SHP77 (cell line): Measurements from ENCODE around the gene MTCL1.

Experiments used
- DNase-seq, 2 experiments: peaks; one replicate each; lab custom pipeline; 2025; lab: John Stamatoyannopoulos, UW

Gene MTCL1

DNA sequence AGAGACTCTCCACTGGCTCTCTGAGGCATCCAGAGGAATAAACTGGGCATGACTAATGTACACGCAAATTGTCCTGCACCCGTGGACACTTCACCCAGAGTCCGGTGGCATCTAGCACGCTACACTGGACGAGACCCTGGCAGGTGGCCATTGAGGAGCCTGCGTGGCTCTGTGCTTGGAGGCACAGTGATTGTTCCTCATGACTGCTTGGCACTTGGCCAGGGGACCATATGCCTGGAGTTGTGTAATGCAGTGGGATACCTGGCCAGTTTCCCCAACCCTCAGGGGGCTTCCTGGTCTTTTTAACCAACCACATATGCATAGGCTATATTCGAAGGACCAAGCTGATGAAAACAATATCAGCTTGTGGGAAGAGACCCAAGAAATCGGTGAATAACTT, 66.6 kb downstream of the MTCL1 start:
- DNase-seq = peak; percentile 49 to 59

DNA sequence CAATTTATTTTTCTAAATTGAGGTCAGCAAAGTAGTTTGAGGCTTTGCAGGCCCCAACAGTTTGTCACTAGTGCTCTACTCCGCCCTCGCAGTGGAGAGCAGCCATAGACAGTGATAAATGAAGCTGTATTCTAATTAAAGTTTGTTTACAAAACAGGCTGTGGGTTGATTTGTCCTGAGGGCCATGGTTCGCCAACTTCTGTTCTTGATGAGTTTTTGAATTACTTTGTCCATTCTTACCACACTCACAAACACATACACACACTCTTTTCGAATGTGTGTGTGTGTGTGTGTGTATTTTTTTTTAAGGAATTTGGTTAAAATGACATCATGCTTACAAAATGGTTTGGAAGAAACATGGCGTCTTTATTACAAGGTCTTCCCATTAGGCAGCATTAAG, 68.6 kb downstream of the MTCL1 start:
- DNase-seq = no peak

DNA sequence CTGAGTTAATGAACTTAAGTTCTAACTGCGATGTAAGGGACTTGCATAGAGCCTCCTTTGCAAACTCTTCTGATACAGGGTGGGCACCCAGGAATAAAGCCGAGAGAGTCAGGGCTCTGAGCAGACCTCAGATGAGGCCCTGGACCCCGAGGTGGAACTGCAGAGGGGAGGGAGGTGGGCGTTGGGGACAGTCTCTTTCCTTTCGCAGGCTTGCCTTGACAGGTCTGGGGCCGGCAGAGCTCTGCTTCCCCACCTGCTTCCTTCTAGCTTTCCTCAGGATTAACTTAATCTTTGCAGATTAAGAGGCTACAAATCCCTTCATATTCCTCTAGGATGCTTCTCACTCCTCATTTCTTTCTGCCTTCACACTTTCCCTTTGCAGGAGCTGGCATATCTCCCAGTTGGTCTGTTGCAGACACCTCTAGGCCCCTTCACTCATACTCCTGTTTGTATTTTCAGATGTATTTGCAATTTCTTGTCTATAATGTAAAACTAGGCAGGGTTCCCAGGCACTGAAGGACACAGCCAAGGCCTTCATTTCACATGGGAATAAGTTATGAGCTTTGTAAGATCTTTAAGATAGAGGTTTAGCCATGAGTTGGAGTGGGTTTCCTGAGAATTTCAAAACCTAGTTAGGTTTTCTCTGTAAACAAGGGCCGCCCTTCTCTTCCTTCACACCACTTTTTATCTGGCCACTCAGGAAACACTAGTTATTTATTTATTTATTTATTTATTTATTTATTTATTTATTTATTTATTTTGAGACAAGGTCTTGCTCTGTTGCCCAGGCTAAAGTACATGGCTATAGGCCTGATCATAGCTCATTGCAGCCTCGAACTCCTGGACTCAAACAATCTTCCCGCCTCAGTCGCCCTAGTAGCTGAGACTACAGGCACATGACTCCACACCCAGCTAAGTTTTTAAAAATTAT, 70.9 kb downstream of the MTCL1 start:
- DNase-seq = no peak

DNA sequence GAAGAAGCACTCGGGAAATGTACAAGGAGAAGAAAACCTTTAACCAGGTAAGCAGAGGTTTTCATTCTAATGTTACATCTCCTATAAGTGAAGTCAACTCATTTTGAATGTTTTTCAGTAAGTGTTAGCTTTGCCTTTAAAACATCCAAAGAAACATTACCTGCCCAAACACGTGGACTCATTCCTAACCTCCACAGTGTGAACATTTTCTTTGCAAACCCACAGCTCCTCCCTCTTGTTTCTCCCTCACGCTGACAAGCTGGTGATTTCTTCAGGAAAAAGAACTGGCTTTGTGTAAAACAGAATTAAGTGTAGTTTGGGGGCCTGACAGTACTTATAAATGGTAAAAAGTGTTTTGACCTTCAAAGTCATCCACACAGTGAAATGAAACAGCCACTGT, 72.5 kb downstream of the MTCL1 start:
- no peak for DNase-seq

DNA sequence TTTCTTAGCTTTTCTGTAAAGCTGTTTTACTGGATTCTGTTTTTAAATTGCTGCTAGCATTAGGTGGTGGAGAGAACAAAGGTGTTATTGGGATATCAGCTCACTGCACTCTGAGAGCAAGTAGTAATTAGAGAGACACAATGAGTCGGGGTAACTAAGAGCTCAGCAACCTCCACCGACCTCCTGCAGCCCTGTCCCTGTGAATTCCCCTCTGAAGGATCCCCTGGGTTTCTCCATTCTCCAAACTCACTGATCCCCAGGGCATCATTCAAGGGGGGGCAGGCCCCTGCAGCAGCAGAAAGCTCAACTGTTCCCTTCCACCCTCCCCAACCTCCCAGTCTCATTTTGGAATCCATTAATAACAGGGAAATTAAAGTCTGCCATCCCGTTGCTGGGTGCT, 73.0 kb downstream of the MTCL1 start:
- no peak for DNase-seq

DNA sequence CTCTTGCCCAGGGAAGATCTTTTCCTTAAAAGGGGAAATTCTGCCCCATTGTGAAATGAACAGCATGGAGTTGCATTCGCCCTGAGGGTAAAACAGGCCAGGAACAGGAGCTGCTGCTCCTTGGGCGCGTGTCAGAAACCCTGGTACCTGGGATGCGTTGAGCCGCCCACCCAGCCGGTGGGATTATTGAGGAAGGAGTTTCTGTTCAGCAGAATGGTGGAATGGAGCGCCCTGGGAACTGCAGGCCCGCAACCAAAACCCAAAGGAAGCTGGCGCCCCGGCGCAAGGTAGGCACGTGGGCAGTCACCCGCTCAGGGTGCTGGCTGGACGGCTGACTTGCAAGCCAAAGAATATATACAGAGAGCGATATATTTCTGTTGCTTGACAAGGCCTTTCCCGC, 73.5 kb downstream of the MTCL1 start:
- no peak for DNase-seq

DNA sequence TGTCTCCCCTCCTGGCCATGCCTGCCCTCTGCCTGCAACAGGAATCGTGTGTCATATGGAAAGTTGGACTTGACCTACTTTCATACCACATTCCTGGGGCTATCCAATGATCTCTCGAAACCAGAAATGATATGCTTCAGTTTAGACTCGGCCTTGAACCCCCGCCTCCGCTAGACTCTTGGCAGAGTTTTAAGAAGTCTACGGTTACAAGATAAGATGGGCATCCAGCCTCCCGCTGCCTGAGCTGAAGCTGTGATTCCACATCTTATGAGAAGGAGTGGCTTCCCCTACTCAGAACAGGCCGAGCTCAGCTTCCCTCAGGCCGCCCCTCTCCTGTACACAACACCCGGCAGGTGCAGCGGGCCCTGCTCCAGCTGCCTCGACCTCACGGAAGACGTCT, 73.9 kb downstream of the MTCL1 start:
- DNase-seq = peak in 1 of 2 experiments; percentile 10

DNA sequence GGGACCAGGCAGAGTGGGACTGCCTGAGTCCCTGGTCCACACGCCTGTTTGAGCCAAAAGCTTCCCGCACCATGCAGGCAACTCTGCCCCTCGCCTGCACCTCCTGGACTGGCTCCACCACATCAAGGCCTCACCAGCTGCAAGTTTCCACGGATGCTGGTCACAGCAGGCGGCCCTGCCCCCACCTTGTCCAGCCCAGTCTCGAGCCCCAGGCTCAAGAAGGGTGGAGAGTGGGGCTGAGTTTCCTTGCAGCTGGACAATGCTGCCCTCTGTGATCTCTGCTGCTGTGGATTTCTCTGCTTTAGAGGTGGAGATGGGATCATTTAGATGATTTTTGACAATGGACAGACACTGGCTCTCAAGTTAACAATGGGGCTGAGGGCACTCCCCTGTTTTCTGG, 74.9 kb downstream of the MTCL1 start:
- DNase-seq = no peak

DNA sequence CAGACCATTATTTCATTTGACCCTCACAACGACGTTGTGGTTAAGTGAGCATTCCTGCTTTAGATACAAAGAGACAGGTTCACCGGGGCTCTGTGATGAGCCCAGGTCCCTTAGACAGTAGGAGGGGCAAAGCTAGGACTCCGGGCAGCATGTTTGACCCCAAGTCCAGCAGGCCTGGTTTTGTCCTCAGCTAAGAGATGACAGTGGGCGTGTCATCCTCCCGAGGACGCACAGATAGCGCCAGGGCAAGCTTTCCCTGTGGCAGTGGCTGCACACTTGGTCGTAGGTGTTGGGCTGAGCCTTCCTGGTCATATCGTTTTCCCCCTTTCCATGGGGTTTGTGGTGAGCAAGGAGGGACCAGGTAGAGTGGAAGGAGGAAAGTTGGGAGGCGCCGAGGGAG, 76.3 kb downstream of the MTCL1 start:
- no peak for DNase-seq

DNA sequence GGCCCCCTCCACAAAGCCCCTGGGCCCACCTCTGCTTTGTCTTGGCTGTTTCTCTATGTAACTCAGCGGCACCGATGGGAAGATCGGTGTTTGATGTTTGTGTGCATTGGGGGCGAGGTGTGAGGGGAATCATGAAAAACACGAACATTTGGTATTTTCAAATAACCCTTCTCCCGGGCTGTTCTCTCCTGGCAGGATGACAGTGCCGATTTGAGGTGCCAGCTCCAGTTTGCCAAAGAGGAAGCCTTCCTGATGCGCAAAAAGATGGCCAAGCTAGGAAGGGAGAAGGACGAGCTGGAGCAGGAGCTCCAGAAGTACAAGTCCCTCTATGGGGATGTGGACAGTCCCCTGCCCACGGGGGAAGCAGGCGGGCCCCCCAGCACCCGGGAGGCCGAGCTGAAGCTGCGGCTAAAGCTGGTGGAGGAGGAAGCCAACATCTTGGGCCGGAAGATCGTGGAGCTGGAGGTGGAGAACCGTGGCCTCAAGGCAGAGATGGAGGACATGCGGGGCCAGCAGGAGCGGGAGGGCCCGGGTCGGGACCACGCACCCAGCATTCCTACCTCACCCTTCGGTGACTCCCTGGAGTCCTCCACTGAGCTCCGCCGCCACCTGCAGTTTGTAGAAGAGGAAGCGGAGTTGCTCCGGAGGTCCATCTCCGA, 78.1 kb downstream of the MTCL1 start:
- DNase-seq = no peak

DNA sequence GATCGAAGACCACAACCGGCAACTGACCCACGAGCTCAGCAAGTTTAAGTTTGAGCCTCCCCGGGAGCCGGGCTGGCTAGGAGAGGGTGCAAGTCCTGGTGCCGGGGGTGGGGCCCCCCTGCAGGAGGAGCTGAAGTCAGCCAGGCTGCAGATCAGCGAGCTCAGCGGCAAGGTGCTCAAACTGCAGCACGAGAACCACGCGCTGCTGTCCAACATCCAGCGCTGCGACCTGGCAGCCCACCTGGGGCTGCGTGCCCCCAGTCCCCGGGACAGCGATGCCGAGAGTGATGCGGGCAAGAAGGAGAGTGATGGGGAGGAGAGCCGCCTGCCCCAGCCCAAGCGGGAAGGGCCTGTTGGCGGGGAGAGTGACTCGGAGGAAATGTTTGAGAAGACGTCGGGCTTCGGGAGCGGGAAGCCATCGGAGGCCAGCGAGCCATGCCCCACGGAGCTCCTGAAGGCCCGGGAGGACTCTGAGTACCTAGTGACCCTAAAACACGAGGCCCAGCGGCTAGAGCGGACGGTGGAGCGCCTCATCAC, 78.7 kb downstream of the MTCL1 start:
- no peak for DNase-seq

DNA sequence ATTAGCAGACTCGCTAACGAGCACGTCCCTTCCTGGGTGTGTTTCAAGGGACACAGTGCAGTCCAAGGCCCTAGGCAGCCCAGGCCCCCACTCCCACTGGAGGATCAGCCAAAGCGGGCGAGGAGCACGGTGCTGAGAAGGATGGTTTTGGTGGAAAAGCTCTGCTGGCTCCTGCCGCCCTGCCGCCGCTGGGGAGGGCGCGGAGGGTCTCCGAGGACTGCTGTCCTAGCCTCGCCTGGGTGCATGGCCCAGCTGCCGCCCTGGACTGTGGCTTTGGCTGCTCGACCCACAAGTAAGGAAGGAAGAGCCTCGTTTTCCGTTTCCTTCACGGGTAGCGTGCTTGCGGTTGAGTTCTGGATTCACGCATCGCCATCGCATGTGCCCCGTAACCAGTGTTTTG, 79.9 kb downstream of the MTCL1 start:
- DNase-seq = no peak

DNA sequence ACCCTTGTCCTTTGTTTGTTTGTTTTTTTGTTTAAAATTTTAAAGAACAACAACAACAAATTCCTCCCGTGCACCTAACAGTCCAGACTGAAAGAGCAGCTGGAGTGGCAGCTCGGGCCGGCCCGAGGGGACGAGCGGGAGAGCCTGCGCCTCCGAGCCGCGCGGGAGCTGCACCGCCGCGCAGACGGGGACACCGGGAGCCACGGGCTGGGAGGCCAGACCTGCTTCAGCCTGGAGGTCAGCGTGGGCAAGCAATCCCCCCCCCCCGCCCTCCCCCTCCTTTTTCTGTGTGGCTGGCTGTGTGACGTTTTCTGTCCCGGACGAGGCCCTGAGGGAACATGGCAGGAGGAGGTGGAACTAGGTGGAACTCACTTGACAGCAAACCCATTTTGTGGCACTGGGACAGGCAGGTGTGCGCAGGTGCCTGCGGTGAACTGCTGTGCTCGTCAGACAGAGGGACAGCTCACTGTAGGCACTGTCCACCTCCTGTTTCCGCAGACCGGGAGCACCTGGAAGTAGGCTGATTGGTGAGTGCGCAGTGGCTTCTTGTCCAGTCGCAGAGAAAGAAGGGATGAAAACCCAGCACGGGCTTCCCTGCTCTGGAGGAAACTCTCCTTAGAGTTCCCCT, 80.6 kb downstream of the MTCL1 start:
- no peak for DNase-seq

DNA sequence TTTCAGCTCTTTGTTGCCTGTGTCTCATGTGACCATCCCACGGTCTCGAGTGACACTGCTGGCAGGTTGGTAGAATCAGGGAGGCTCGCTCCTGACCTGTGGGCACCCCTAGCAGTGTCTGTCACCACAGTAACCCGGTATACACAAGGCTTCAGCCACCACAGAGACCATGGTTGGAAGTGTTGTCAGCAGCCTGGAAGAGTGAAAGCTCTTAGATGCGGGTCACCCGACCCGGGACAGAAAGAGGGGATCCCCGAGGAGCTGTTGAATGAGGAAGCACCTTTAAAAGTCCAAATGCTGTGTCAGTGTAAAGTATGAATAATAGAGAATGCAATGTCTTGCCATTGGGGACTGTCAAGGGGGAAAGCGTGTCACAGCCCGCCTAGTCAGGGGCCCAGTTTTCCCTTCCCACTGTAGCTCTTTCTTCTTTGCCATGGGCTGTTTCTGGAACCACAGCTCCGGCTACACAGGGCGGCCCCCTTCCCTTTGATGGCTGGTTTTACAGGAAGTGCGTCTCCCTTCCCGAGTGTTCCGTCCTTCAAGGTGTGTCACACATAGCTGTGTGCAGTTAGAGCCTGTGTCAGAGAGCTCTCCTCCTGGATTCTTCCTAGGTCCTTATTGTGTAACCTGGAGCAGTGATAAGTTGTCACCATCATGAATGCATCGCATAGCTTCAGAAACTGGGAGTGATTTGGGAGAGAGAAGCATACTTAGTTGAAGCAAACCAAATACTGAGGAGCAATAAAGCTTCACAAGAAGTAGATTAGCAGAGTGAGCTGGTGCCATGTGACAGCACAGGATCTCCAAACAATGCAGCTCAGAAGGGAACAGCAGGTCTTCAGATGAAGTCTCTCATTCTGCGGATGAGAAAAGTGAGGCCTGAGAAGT, 81.4 kb downstream of the MTCL1 start:
- DNase-seq = no peak

DNA sequence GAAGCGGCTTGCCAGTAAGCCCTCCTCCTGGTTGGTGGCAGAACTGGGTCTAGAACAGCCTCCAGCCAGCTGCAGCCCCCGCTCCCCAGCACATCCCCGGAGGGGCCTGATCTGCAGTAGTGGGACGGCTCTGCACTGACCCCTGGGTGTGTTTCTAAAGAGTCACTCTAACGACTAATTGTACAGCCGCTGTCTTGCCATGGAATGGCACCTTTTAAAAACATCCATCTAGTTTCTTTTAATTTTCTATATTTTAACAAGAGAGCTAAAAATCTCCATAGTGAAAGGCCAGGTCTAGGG, 82.0 kb downstream of the MTCL1 start:
- DNase-seq = no peak

DNA sequence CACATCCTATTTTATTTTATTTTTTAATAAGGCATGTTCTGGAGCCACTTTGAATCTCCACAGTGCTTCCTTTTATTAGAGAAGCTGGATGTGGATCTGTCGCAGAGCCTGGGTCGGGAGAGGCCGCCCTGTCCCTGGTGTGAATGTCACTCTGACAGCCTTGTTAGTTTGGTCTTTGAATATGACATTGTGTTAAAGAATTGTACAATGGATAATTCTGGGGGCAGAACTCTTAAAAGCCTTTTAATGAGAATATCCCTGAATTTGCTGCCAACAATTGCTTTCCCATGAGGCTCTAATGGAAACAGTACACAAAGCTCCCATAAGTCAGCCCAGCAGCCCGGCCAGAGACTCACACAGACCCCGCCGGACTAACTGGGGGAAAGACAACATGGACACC, 82.4 kb downstream of the MTCL1 start:
- DNase-seq = no peak

DNA sequence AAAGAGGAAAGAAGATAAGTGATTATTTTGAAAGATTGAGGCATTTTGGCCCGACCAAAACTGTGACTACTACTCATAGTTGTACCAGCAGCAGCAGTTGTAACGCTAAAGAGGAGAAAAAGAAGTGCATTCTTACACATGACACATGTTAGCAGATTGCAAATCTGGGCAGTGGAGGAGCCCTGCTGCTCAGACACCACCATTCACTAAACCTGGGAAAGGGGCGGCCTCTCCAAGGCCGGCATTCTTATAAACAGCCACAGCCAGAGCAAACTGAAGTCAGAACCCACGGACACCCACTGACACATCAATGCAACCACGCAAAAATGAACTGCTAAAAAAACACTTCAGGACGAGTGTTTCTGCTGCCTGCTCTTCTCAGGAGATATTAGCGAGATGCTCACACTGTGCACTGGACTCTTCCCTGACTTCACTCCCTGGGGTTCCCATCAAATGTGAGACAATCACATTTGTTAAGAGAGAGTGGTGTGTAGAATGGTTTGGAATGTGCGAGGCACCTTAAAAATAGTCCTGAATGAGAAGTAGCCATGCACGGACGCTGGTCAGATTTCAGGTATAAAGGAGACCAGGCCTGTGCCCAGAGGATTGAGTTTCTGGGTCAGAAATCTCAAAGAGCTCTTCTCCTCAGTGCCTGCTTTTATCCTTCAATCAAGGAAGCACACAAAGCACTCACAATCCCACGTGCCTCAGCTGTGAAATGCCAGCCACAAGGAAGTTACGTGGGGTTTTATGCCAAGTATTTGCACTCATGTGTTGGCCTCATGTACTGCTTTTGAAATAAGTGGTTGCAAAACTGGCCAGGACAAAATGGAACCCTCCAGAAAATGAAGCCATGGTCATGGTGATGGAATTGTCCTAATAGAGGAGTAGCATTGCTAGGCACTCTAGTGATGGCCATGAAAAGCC, 83.4 kb downstream of the MTCL1 start:
- DNase-seq = no peak

DNA sequence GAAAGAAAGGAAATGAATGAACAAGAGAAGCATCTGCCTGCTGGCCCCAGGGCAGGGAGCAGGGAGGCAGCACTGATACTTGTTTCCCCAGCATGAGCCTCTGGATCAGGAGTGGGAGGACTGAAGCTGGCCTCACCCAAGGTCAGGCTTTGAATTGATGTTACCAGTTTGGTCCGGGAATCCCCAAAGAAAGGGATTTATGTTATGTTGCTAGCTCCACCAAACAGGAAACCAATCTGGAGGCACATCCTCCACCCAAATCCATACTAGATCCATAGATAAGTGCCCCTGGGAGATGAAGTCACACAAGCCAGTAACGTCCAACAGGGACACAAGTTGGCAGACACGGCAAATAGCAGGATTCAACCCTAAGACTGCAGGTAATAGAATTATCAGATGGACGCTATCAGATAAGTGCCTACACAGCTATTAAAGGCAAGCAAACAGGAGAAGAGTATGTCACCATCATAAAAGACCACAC, 85.9 kb downstream of the MTCL1 start:
- DNase-seq = no peak

DNA sequence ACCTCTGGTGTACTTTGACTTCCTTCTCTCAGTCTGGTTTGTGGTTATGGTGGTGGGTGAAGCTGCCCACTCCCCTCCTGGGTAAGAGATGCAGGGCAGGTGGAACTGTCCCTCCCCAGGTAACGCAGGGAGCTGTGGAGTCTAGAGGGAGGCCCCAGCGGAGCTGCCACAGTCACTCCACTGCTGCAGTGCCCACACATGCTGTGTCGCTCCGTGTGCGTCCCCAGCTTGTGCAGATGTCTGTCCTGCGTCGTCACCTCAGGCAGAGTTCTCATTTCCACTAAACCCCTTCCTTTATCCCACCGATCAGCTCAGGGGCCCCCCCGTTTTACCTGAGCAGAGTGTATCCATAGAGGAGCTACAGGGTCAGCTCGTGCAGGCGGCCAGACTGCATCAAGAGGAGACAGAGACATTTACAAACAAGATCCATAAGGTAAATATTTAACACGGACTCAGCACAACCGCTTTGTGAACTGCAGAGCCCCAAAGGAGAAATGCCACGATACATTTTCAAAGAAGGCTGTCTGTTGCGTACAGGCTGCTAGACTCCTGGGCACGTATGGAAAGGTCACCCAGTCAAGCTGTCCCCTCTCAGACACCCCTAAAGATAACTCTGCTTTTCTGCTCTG, 87.4 kb downstream of the MTCL1 start:
- no peak for DNase-seq

DNA sequence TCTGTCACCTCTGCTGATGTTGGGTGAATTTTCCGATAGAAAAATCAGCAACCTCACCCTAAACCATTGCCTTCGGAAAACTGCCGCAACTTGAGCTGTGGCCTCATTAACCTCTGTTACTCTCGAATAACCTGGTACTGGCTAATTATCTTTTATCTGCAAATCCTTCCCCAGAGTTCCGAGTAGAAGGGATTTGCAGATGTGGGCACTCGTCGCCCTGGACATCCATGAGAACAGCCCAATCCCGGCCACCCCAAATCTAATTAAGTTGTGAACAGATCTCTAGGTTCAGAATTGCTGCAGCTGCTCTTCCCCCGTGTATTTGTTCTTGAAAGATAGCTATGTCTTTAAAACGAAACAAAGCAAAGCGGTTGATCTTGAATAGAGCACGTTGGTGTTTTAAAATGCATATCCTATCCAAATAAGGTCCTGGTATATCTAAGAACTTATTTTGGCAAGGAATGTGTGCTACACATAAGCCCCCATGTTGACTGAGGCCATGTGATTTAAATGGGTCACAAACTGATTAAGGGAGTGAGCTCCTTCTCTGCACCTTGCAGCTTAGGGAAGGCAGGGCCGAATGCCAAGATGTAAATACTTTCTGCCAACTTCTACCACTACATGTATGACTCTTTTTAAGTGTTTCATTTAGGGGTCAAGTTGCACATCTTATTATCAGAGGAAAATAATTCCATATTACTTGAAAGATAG, 88.2 kb downstream of the MTCL1 start:
- no peak for DNase-seq
